Smooth muscle cell (in vitro differentiated cells): ENCODE data around the gene ZNF672. TPM values are rescaled to one million over a fixed set of nuclear protein-coding genes. Genes with fewer than 3 reads are reported as not detected.

ENCODE experiments used
- DNase-seq: peaks from one replicate; lab custom pipeline; 2025; ENCODE audit not compliant: unreplicated experiment; lab: John Stamatoyannopoulos, UW
- H2AFZ ChIP-seq: fragments of 200-600 bp; sonication (generic); 2 replicates; pipeline ENCODE4 v1.6.0; 2016; ENCODE audit warnings: antibody characterized with exemption, low read depth, mild to moderate bottlenecking
- H3F3A ChIP-seq: fragments of 200-600 bp; sonication (generic); 2 replicates; pipeline ENCODE4 v1.6.0; 2017; ENCODE audit warnings: antibody characterized with exemption, low read depth
- H3K27ac ChIP-seq: fragments of 200-600 bp; sonication (generic); 2 replicates; pipeline ENCODE4 v1.5.1; 2016; ENCODE audit warnings: low read depth, mild to moderate bottlenecking
- H3K27me3 ChIP-seq: fragments of 200-600 bp; sonication (generic); 2 replicates; pipeline ENCODE4 v1.6.1; 2016; ENCODE audit warnings: low read depth, mild to moderate bottlenecking
- H3K36me3 ChIP-seq: fragments of 200-600 bp; sonication (generic); 2 replicates; pipeline ENCODE4 v1.5.1; 2016; ENCODE audit warnings: low read depth
- H3K4me1 ChIP-seq: fragments of 200-600 bp; sonication (generic); 2 replicates; pipeline ENCODE4 v1.5.1; 2016; ENCODE audit warnings: low read depth
- H3K4me2 ChIP-seq: fragments of 200-600 bp; sonication (generic); 2 replicates; pipeline ENCODE4 v1.6.0; 2016; ENCODE audit warnings: mild to moderate bottlenecking
- H3K4me3 ChIP-seq: fragments of 200-600 bp; sonication (generic); 2 replicates; pipeline ENCODE4 v1.5.1; 2016; ENCODE audit warnings: mild to moderate bottlenecking
- H3K79me2 ChIP-seq: fragments of 200-600 bp; sonication (generic); 2 replicates; pipeline ENCODE4 v1.6.0; 2016; ENCODE audit warnings: low read depth, mild to moderate bottlenecking
- H3K9ac ChIP-seq: fragments of 200-600 bp; sonication (generic); 2 replicates; pipeline ENCODE4 v1.6.0; 2016; ENCODE audit warnings: low read depth
- H3K9me3 ChIP-seq: fragments of 200-600 bp; sonication (generic); replicated peaks from 2 replicates; pipeline ENCODE4 v1.5.1; 2016; ENCODE audit warnings: low read depth
- H4K20me1 ChIP-seq: fragments of 200-600 bp; sonication (generic); 2 replicates; pipeline ENCODE4 v1.6.0; 2016; ENCODE audit warnings: low read depth
- CTCF ChIP-seq: fragments of 200-600 bp; sonication (generic); IDR thresholded peaks from 2 replicates; pipeline ENCODE4 v1.5.1; 2017; ENCODE audit warnings: borderline replicate concordance, mild to moderate bottlenecking, antibody characterized with exemption; ENCODE audit not compliant: insufficient read depth, poor library complexity, severe bottlenecking
- WGBS: methylation state at CpG from one replicate; pipeline ENCODE4 v1.1.7; 2016; ENCODE audit warnings: low lambda C conversion rate; 5-methylcytosine and 5-hydroxymethylcytosine counted together
- polyA plus RNA-seq: library from polyadenylated mRNA; unstranded; fragments of >200 nt; fragmentation: Nextera tagmentation; extraction: Ambion mirVana; gene quantifications from 2 replicates; pipeline ENCODE4 v1.2.1, GENCODE V29; 2016
- total RNA-seq: library from RNA; depleted of rRNA; stranded (reverse); fragments of >200 nt; gene quantifications from 2 replicates; pipeline ENCODE4 v1.2.3, GENCODE V29; 2014

ZNF672 gene
- total and polyA plus RNA-seq, 2 experiments from 2014 or later = 25.8 to 28.7 TPM

DNA sequence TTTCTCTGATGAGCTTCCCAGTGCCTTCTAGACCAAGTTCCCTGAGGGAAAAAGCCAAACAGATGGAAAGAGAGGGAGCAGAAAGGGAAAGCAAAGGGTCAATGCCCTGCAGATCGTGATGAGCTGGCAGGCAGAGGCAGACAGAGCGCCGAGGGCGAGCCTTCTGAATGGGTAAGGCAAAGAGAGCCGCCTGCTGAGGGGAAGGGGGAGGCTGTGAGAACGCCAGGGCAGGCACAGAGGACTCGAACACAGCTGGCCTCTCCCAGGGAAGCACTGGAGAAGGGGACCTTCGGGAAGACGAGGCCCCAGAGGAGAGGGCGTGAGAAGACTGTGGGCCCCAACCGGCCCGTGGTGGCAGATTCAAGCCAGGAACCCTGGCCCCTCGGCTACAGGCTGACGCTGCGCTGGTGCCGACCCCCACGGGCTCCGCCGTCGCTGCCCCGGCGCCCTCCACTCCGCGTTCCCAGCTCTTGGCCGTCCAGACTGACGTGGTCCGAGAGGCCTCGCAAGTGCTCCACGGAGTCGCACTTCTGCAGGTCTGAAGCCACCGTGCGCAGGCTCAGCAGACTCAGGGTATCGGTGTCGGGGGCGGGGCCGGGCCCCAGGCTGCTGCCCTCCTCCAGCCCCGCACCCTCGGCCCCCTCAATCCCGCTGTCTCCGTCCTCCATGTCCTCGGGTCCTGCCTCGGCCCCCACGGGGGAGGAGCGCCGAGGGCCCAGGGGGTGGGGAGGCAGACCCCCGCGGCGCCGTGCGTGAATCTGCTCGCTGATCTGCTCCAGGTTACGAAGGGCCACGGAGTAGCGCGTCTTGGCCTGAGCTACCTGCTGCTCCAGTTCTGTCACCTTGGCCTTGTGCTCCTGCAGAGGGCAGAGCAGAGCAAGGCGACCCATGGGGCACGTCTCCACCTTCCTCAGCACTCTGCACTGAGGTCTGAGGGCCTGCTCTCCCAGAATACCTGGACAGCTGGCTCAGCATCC is 26.2 kb upstream of the ZNF672 start:
- 96% methylated on average over 26 of the region's 57 CpGs for WGBS
- peaks cover 2% of the 10 kb centered on the region for H4K20me1 ChIP-seq
- H3K9ac ChIP-seq = no peak overlapping the region

DNA sequence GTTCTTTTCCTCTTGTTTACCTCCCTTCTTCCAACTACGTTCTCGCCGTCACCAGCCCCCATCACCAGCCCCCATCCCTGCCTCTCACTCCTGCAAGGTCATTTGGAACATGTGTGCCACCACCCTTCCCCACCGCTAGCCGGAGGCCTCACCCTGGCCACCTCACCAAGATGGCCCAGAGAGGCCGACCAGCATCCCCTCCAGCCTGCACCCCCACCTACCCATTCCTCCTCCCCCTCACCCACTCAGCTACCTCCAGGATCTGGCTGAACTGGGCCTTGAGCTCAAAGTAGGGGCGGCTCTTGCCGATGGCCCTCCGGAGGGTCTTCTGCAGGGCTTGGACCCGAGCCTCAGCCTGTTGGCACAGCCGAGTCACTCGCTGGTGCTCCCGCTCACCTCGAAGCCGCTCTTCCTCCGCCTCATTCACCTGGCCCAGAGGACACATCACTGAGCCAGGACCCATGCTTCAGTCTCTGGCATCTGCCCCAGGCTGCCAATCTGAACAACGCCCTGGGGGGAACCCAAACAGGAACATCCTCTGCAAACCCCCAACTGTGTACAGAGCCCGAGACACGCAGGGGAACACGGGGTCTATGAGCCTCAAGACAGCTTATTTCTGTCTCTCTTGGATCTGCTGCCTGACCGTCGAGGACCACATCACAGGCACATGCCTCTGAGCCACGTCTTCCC is 25.1 kb upstream of the ZNF672 start:
- no peaks in the 10 kb centered on the region for H3K4me1 ChIP-seq
- H3K4me3 ChIP-seq = no peak overlapping the region
- DNase-seq = no peak
- H3K9me3 ChIP-seq = no peaks in the 10 kb centered on the region
- H3F3A ChIP-seq = no peaks in the 10 kb centered on the region
- no peaks in the 10 kb centered on the region for H3K27me3 ChIP-seq
- peaks cover 4% of the 10 kb centered on the region for H3K36me3 ChIP-seq
- peaks cover 13% of the 10 kb centered on the region for H4K20me1 ChIP-seq
- 97% methylated on average over 23 of the region's 23 CpGs for WGBS
- TF ChIP-seq CTCF = no peak
- no peaks in the 10 kb centered on the region for H3K79me2 ChIP-seq
- H3K4me2 ChIP-seq = no peak overlapping the region
- H3K9ac ChIP-seq = no peak overlapping the region
- no peak overlapping the region for H3K27ac ChIP-seq
- H2AFZ ChIP-seq = no peak overlapping the region

More for the DNA sequence above, 26.2 kb upstream of the ZNF672 start:
- Histone ChIP-seq H2AFZ (no peak overlapping the region), H3K4me1 (no peaks in the 10 kb centered on the region), H3K4me3 (no peak overlapping the region), H3K4me2 (no peak overlapping the region), H3K79me2 (no peaks in the 10 kb centered on the region), H3K27ac (no peak overlapping the region), H3F3A (no peaks in the 10 kb centered on the region), H3K9me3 (no peaks in the 10 kb centered on the region), H3K36me3 (peaks cover 4% of the 10 kb centered on the region), H3K27me3 (no peaks in the 10 kb centered on the region)
- no peak for TF ChIP-seq CTCF
- DNase-seq = no peak

DNA sequence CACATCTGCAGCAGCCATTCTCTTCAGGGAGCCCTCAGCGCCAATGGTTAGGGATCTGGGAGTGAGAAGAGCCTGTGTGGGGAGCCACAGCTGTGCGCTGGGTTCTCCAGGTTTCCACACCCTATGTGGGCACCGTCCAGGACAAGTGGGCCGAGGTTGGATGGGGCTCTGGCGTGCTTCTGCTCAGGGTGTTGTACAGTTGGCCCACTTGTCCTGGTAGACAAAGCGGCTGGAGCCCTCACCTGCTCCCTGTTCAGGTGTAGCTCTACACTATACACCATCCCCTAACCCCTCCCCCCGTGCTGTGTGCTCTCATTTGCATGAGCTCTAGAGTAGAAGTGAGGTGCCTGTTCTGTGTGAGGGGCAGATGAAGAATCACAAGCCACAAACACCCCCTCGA is 24.5 kb upstream of the ZNF672 start:
- Histone ChIP-seq H3K4me2 (no peak overlapping the region), H3K27me3 (no peaks in the 10 kb centered on the region), H3K9me3 (no peaks in the 10 kb centered on the region), H3K79me2 (no peaks in the 10 kb centered on the region), H2AFZ (no peak overlapping the region), H3K9ac (no peak overlapping the region), H4K20me1 (peaks cover 20% of the 10 kb centered on the region), H3K36me3 (peaks cover 4% of the 10 kb centered on the region), H3K4me3 (no peak overlapping the region), H3K4me1 (no peaks in the 10 kb centered on the region), H3K27ac (no peak overlapping the region), H3F3A (no peaks in the 10 kb centered on the region)
- TF ChIP-seq CTCF = no peak
- WGBS = 98% methylated on average over 7 of the region's 8 CpGs
- DNase-seq = no peak
